Myocyte (in vitro differentiated cells): ENCODE measurements around the gene POLR2H. TPM values are rescaled to one million over a fixed set of nuclear protein-coding genes. Genes with fewer than 3 reads are reported as not detected.

Experiments used
- DNase-seq: peaks from one replicate; pipeline ENCODE4 v3.0.0-alpha.2; 2012; ENCODE audit warnings: low read depth
- total RNA-seq: library from RNA; depleted of rRNA; stranded (reverse); fragments of >200 nt; gene quantifications from 2 replicates; pipeline ENCODE4 v1.2.3, GENCODE V29; 2014

The POLR2H gene
- total RNA-seq, 1 donor from 2014 or later, result 87.4 TPM

DNA sequence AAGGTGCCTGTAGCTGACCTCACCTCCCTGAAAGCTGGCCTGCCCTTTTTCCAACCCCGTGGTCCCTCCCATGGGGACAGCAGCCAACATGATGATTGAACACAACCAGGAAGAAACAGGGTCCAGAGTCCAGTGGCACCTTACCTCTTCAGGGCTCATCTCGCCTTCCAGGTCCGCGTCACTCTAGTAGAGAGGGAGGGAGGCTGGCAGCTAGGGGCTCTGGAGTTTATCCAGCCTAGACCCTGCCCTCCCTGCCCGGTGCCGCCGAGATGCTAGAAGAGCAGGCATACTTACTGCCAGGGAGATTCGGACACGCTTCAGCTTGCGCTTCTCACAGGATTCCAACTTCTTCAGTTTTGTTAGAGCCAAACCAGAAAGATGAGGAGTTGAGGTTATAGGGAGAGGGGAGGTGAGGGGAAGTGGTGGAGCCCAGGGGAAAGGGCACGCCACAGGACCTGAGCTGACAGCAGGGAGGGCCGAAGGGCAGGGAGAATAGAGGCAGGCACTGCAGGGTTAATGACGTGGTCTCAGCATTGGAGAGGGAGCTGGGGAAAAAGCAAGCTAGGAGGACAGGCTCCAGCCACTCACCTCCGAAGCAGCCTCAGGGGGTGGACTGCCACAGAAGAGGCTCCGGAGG lies 9.2 kb upstream of the POLR2H start:
- no peak for DNase-seq

DNA sequence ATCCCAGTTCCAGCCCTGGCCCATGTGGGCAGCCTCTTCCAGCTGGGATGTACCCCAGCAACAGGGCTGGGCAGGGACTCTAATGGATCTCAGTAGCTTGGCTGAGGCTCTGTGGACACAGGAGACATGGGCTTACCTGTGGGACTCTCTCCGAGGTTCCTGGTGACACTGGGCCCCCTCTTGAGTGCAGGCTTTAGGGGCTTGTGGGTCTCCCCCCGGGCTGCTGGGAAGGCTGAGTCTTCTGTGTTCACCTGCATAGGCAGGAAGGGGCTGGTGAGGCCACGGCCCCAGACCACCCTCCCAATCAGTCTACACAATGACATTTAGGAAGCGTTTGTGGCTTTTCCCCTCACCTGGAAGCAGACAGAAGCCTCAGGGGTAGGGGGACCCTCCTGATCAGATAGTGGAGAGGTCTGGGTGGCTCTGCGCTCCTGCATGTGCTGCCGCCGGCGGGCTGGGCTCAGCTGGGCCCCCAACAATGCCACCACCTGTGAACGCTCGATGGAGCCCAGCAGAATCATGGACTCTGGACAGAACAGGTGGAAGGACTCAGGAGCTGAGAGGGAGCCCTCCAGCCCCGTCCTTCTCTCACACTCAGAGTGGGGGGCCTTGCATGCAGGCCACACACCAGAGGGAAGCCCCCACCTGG lies 8.5 kb upstream of the POLR2H start:
- DNase-seq, result no peak

GRCh38 chr3:184353546-184353941 lies 8.0 kb upstream of the POLR2H start:
- DNase-seq, result no peak

DNA sequence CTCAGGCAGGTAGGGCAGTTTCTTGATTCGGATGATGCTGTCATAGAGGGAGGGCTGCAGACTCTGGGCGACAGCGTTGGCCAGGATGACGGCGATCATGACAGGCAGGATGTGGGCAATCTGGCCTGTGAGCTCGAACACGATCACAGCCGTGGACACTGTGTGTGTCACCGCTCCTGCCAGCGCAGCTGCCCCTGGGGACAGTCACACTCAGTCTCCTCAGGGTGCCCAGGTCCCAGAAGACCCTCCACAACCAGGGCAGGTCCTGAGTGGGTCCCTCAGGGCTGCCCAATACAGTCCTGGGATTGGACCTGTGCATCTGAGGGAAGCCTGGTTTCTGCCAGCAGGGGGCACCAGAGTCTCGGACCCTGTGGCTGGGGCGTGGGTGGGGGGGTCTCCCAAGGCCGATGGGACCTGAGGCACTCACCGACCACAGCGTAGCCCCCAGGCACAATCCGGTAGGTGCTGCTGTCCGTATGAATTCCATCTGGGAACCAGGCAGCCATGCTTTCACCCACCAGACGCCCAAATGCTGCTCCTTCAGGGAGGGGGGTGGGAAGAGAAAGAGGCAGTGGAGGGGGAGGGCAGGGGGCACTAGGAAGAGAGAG lies 7.3 kb upstream of the POLR2H start:
- peak; percentile 37 for DNase-seq

GRCh38 chr3:184354754-184355153 lies 6.8 kb upstream of the POLR2H start:
- DNase-seq, result no peak

DNA sequence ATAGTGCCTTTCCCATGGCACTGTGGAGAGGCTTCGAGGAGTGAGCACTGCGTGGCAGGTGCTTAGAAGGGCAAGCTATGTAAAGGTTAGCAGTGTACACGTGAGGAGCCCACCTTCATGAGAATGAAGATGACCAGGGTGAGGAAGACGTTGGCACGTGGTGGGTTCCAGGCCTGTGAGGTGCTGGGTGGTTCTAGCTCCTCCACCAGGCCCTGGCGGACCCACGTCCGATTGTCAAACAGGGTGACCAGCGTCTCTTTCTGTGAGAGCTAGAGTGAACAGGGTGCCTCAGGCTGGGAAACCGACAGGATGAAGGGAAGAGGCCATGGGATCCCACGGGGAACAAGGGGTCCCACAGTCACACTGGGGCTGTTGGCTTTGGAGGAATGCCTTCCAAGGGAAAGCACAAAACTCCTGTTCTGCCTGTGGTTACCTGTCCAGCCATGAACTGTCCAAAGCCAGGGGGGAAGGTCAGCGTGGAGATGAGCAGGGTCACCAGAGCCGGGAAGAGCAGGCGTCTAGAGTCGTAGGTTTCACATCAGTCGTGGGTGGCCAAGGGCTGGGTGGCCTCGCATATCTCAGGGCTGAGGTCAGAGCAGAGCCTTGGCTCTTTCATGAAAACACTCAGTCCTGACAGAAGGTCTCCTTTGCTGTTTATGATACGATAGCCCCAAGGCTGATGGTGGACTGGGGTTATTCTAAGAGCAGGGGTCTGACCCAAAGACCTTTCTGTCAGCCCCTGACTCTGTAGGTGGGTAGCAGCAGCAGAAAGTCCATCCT lies 6.1 kb upstream of the POLR2H start:
- DNase-seq, result no peak

- no peak for DNase-seq
Observed at GRCh38 chr3:184357248-184358123, 4.0 kb upstream of the POLR2H start.

DNA sequence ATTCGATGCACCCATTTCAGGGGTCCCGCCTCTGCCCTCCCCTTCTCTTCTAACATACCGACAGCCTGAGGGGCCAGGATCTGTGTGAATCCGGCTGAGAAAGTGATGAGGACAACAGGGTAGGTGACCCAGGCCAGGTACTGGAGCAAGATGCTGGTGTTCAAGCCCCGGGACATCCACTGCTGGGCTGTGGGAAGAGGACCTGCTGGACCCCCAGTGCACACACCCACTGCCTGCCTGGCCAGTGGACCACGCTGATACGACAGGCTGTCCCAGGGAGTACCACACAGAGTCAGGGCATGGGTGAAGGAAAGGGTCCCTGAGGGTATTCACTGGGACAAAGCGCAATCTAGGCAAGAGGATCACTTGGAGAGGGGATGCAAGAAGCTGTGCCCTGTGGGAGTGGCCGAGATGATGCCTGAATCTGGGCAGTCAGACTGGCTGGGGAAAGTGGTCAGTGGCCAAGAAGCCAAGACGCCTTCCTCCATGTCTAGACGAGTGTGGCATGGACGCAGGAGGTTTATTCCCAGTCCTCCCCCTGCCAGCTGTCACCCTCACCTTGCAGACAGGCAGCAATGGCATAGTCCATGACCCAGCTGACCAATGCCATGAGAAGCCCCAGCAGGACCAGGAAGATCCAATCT lies 3.3 kb upstream of the POLR2H start:
- DNase-seq, result no peak

GRCh38 chr3:184358921-184359350 lies 2.6 kb upstream of the POLR2H start:
- DNase-seq, result no peak

- DNase-seq, result no peak
Observed at GRCh38 chr3:184359610-184360009, 1.9 kb upstream of the POLR2H start.

GRCh38 chr3:184360070-184360928 lies 1.2 kb upstream of the POLR2H start:
- no peak for DNase-seq

DNA sequence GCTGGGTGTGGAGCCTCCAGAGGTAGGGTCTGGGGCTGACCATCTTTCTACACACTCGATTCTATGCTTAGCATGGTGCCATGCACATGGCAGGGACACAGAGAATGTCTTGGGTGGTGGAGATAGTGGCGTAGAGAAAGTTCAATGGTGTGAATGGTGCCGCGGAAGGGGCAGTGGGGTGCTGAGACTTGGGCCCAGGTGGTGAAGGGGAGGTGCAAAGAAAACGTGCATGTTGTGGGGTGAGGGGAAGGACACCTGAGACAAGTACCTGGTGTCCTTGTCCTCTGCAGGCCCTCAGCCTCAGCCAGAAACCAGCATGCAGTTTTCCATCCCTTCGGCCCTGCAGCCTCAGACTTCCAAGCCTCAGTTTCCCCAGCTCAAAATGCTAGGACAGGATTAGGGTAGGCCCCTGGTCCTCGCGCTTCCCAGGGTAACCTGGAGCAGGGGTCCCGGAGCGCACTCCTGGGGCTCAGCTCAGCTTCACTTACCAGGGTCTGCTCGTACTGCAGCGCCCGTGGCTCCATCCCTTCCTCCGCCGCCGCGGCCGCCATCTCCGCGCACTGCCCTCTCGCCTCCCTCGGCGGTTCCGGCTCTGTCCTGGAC lies 480 bp upstream of the POLR2H start:
- no peak for DNase-seq

DNA sequence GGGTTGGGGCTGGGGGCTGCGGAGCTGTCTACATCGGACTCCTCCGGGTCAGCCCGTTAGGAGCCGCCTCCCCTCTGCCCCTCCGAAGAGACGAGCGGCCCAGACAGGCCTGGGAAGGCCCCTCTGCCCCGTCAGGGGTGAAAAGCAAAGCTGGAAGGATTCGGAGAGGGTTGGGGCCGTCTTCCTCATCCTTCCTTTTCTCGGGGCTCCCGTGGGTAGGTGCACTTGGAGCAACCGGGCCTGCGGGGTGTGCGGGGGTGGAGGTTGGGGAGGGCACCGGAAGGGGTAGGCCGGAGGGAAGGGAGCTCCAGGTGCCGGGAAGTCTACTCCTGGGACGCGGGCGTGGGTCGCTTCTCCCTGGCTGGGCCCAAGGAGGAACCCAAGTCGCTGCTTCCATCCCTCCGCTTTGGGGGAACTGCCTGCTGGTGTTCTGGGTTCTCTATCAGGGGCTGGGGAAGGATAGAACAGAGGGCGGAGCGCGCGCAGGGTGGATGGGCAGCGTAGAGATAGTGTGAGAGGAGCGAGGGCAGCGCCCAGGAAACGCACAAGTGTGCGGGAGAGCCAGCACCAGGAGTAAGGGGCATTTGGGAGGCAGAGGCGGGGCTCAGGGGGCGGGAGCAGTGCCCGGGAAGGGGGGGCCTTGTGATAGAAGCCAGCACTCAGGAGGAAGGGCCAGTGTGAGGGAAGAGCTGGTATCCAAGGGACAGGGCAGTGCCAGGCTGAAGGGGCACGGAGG lies 590 bp downstream of the POLR2H start:
- peak; percentile 76 for DNase-seq

DNA sequence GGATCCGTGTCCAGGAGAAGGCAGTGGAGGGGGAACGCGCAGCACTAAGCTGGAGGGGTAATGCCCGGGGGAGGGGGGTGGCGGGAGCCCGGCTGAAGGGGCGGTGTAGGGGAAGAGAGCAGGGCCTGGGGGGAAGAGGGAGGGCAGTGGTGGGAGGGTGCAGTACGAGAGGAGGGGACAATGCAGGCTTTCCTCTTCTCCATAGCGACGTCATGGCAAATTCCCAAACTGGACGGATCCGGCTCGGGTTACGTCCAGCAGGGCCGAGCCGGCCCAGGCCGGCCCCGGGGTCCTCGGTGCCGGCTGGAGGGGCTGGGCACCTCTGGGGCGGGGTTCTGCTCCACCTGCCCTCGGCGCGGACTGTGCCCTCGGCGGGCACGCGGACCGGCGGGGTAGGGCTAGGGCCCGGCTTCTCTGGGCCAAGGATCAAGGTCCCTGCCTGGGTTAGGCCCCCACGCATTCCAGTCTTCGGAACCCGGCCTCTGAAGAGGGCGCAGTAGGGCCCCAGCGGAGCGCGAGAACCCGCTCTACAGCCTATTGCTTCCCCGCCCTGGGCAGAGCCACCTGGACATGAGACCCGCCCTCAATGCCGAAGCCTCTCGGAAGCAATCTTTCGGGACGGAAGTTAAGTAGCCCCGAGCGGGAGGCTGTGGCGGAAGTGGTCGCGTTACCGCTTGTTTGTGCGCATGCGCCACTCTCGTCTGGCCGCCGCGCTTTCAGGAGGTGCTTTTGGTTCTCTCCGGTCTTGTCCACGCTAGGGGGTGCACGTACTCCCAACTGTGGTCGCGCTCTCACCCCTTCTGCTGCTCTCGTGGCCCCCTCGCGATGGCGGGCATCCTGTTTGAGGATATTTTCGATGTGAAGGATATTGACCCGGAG lies 1.4 kb downstream of the POLR2H start:
- peak; percentile 98 for DNase-seq

DNA sequence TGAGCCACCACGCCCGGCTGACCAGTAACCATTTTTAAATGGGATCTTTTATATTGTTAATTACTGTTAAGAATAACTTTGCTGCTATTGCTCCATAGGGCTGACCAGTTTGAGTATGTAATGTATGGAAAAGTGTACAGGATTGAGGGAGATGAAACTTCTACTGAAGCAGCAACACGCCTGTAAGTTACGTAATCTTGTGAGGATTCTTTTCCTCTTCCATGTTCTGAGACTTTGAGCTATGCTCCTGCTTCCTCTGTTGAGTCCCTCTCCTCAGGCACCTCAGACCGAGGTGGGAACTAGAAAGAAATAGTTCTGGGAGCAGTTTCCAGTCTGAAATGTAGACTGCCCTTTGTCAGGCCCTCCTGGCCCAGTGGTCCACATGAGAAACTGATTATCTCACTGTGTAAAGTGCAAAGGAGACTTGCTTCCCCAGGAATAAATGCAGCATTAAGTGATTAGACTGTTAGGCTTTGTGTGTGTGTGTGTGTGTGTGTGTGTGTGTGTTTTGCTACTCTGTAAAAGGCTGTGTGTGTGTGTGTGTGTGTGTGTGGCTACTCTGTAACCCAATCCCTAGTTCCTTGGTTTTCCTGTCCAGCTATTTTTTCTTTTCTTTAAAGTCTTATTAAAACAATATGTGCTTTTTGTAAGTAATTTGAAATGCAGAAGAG lies 5.2 kb downstream of the POLR2H start:
- peak; percentile 45 for DNase-seq

GRCh38 chr3:184368116-184368515 lies 6.6 kb downstream of the POLR2H start:
- no peak for DNase-seq
